ENCODE results near the gene MIPOL1.

MIPOL1 gene

GRCh38 chr14:37589715-37590427 lies 392.1 kb downstream of the MIPOL1 start:
- Histone ChIP-seq H2AFZ (ENCODE audit: low read length) (no peak overlapping the region), H3K27me3 (ENCODE audit: insufficient read depth, low read length, poor library complexity, severe bottlenecking) (no peaks in the 10 kb centered on the region), H3K9me2 (replicated peaks; ENCODE audit: low read depth, low read length) (no peaks in the 10 kb centered on the region), H3K79me2 (ENCODE audit: insufficient read depth, low read length) (no peaks in the 10 kb centered on the region), H3K4me1 (ENCODE audit: insufficient read depth, low read length, poor library complexity, severe bottlenecking) (no peaks in the 10 kb centered on the region), H3K9ac (ENCODE audit: low read depth, low read length, poor library complexity, severe bottlenecking) (no peak overlapping the region), H3K36me3 (ENCODE audit: insufficient read depth, low read length) (no peaks in the 10 kb centered on the region), H3F3A (ENCODE audit: low read depth) (no peaks in the 10 kb centered on the region), H3K4me3 (ENCODE audit: low read length, poor library complexity, severe bottlenecking) (no peak overlapping the region), H4K20me1 (ENCODE audit: insufficient read depth, low read length, poor library complexity, severe bottlenecking) (no peaks in the 10 kb centered on the region), H3K4me2 (ENCODE audit: low read depth, low read length, poor library complexity, severe bottlenecking) (no peak overlapping the region), H3K9me3 (ENCODE audit: insufficient read depth, low read depth, low read length) (no peaks in the 10 kb centered on the region)
- TF ChIP-seq CTCF (conservative IDR thresholded peaks at IDR 0.05; ENCODE audit: low read length) (no peak), EZH2phosphoT487 (IDR thresholded peaks at IDR 0.05; ENCODE audit: borderline replicate concordance) (no peak)

GRCh38 chr14:37590428-37591139 lies 392.8 kb downstream of the MIPOL1 start:
- H3K27me3 ChIP-seq (ENCODE audit: insufficient read depth, low read length, poor library complexity, severe bottlenecking): no peaks in the 10 kb centered on the region

GRCh38 chr14:37591311-37591940 lies 393.7 kb downstream of the MIPOL1 start:
- no peak for TF ChIP-seq EZH2phosphoT487 (IDR thresholded peaks at IDR 0.05; ENCODE audit: borderline replicate concordance)
- no peak for TF ChIP-seq CTCF (conservative IDR thresholded peaks at IDR 0.05; ENCODE audit: low read length)
- Histone ChIP-seq H3K9me2 (replicated peaks; ENCODE audit: low read depth, low read length) (no peaks in the 10 kb centered on the region), H3K36me3 (ENCODE audit: insufficient read depth, low read length) (no peaks in the 10 kb centered on the region), H3K27me3 (ENCODE audit: insufficient read depth, low read length, poor library complexity, severe bottlenecking) (no peaks in the 10 kb centered on the region), H3K4me1 (ENCODE audit: insufficient read depth, low read length, poor library complexity, severe bottlenecking) (no peaks in the 10 kb centered on the region), H3K9ac (ENCODE audit: low read depth, low read length, poor library complexity, severe bottlenecking) (no peak overlapping the region), H3K4me2 (ENCODE audit: low read depth, low read length, poor library complexity, severe bottlenecking) (no peak overlapping the region), H3K79me2 (ENCODE audit: insufficient read depth, low read length) (no peaks in the 10 kb centered on the region), H4K20me1 (ENCODE audit: insufficient read depth, low read length, poor library complexity, severe bottlenecking) (no peaks in the 10 kb centered on the region), H3F3A (ENCODE audit: low read depth) (no peaks in the 10 kb centered on the region), H3K9me3 (ENCODE audit: insufficient read depth, low read depth, low read length) (no peaks in the 10 kb centered on the region), H2AFZ (ENCODE audit: low read length) (no peak overlapping the region), H3K4me3 (ENCODE audit: low read length, poor library complexity, severe bottlenecking) (no peak overlapping the region)

More at GRCh38 chr14:37590428-37591139, 392.8 kb downstream of the MIPOL1 start:
- no peaks in the 10 kb centered on the region for H3K36me3 ChIP-seq (ENCODE audit: insufficient read depth, low read length)
- TF ChIP-seq EZH2phosphoT487 (IDR thresholded peaks at IDR 0.05; ENCODE audit: borderline replicate concordance): no peak
- no peak for TF ChIP-seq CTCF (conservative IDR thresholded peaks at IDR 0.05; ENCODE audit: low read length)
- no peak overlapping the region for H2AFZ ChIP-seq (ENCODE audit: low read length)
- H3K9me2 ChIP-seq (replicated peaks; ENCODE audit: low read depth, low read length): no peaks in the 10 kb centered on the region
- H3K4me2 ChIP-seq (ENCODE audit: low read depth, low read length, poor library complexity, severe bottlenecking): no peak overlapping the region
- no peak overlapping the region for H3K4me3 ChIP-seq (ENCODE audit: low read length, poor library complexity, severe bottlenecking)
- no peaks in the 10 kb centered on the region for H3K9me3 ChIP-seq (ENCODE audit: insufficient read depth, low read depth, low read length)
- H3K79me2 ChIP-seq (ENCODE audit: insufficient read depth, low read length): no peaks in the 10 kb centered on the region
- H4K20me1 ChIP-seq (ENCODE audit: insufficient read depth, low read length, poor library complexity, severe bottlenecking): no peaks in the 10 kb centered on the region
- no peaks in the 10 kb centered on the region for H3F3A ChIP-seq (ENCODE audit: low read depth)
- no peaks in the 10 kb centered on the region for H3K4me1 ChIP-seq (ENCODE audit: insufficient read depth, low read length, poor library complexity, severe bottlenecking)
- no peak overlapping the region for H3K9ac ChIP-seq (ENCODE audit: low read depth, low read length, poor library complexity, severe bottlenecking)
